Epithelial cell of proximal tubule (primary cell): ENCODE measurements around the gene SMG9. TPM values are rescaled to one million over a fixed set of nuclear protein-coding genes. Genes with fewer than 3 reads are reported as not detected.
A peak's percentile ranks its signal among the peaks of the same experiment; 100 is the strongest.

Experiments
- DNase-seq: peaks from one replicate; pipeline ENCODE4 v3.0.0-alpha.2; 2011; ENCODE audit warnings: low read depth
- H3K4me3 ChIP-seq: 2 replicates; pipeline ENCODE4 v1.5.1; 2011; ENCODE audit warnings: low read depth, mild to moderate bottlenecking, low read length
- CTCF ChIP-seq: conservative IDR thresholded peaks from 2 replicates; pipeline ENCODE4 v1.5.1; 2012; ENCODE audit warnings: low read depth, mild to moderate bottlenecking, low read length
- total RNA-seq: library from RNA; depleted of rRNA; stranded (reverse); fragments of >200 nt; gene quantifications from 2 replicates; pipeline ENCODE4 v1.2.3, GENCODE V29; 2015

The SMG9 gene
- 15.8 and 29.9 TPM in 2 replicates for total RNA-seq

GRCh38 chr19:43754503-43755255, at the start of gene SMG9:
SMG9 (minus strand) TSS chr19:43754962; CDS start chr19:43750741, 4,221 bp downstream.
- TF ChIP-seq CTCF: no peak
- peak; percentile 73 for DNase-seq

GRCh38 chr19:43804432-43804831, 49.7 kb upstream of the SMG9 start:
- DNase-seq: no peak
- TF ChIP-seq CTCF: no peak

More at GRCh38 chr19:43754503-43755255, at the start of gene SMG9:
- H3K4me3 ChIP-seq: peak within 1 kb of the TSS; percentile 61

GRCh38 chr19:43802216-43802951, 47.6 kb upstream of the SMG9 start, which contains the start of gene LYPD5:
LYPD5 (minus strand) TSS chr19:43802447; CDS start chr19:43802380, 67 bp downstream.
- TF ChIP-seq CTCF: no peak
- no peak for DNase-seq

More at GRCh38 chr19:43804432-43804831, 49.7 kb upstream of the SMG9 start:
- H3K4me3 ChIP-seq: no peak overlapping the region

GRCh38 chr19:43799502-43800142, 44.9 kb upstream of the SMG9 start:
- no peak for TF ChIP-seq CTCF
- DNase-seq: no peak
- H3K4me3 ChIP-seq: no peak overlapping the region

More at GRCh38 chr19:43802216-43802951, 47.6 kb upstream of the SMG9 start, which contains the start of gene LYPD5:
- H3K4me3 ChIP-seq: no peak within 1 kb of the TSS

GRCh38 chr19:43798546-43799409, 44.0 kb upstream of the SMG9 start:
- peak overlapping the region; percentile 50 for H3K4me3 ChIP-seq
- no peak for TF ChIP-seq CTCF
- no peak for DNase-seq

GRCh38 chr19:43798026-43798545, 43.3 kb upstream of the SMG9 start:
- TF ChIP-seq CTCF: no peak
- no peak for DNase-seq
- H3K4me3 ChIP-seq: peak overlapping the region; percentile 50
